Testis (tissue), 2 donors: ENCODE data around the gene AIG1.

Experiments used
- CTCF ChIP-seq, 3 experiments: fragments of 450-650 bp in 2 of 3; fragments of 200-600 bp in 1 of 3; sonication (generic) in 1 of 3; IDR thresholded peaks; one replicate each; pipeline ENCODE4 v1.5.1; 2016 to 2019; ENCODE audit warnings: antibody characterized with exemption in 3 of 3, mild to moderate bottlenecking in 2 of 3, moderate library complexity in 1 of 3
- POLR2A ChIP-seq: fragments of 450-650 bp; IDR thresholded peaks from one replicate; pipeline ENCODE4 v1.6.1; 2017; ENCODE audit warnings: antibody characterized with exemption, mild to moderate bottlenecking, moderate library complexity

- TF ChIP-seq CTCF (IDR thresholded peaks at IDR 0.05): no peak
- no peak for TF ChIP-seq POLR2A
Measured at GRCh38 chr6:143197377-143197776, 136.7 kb downstream of the AIG1 start.
